SK-MEL-5 (cell line): Measurements from ENCODE around the gene SLC35F4. TPM values are rescaled to one million over a fixed set of nuclear protein-coding genes. Genes with fewer than 3 reads are reported as not detected.
"Not testable (repeated sequence)": the region's sequence is repeated elsewhere in the genome, so short reads cannot be mapped to it uniquely, and the experiment has no call there.

Experiments
- DNase-seq: peaks from one replicate; pipeline ENCODE4 v3.0.0-alpha.2; 2016; ENCODE audit warnings: low read depth, low spot score
- in situ Hi-C: cut with HindIII; loops from 2 replicates; pipeline ENCODE4 v1.10.0; 2016; ENCODE audit warnings: low sequenced_read_pairs, high pct_unique_total_duplicates, low pct_unique_long_range_greater_than_20kb
- total RNA-seq: library from RNA; depleted of rRNA; stranded (reverse); fragments of >200 nt; shearing (Covaris generic); gene quantifications from 2 replicates; pipeline ENCODE4 v1.2.3, GENCODE V29; 2014

The SLC35F4 gene
- total RNA-seq, 1 experiment from 2014 or later = not detected

GRCh38 chr14:57709909-57710308 lies 156.0 kb downstream of the SLC35F4 start:
- in situ Hi-C loops = no loop called here
- DNase-seq = no peak

- in situ Hi-C loops = not testable (repeated sequence)
- peak; percentile 12 for DNase-seq
Measured at GRCh38 chr14:57709086-57709485, 156.8 kb downstream of the SLC35F4 start.

DNA sequence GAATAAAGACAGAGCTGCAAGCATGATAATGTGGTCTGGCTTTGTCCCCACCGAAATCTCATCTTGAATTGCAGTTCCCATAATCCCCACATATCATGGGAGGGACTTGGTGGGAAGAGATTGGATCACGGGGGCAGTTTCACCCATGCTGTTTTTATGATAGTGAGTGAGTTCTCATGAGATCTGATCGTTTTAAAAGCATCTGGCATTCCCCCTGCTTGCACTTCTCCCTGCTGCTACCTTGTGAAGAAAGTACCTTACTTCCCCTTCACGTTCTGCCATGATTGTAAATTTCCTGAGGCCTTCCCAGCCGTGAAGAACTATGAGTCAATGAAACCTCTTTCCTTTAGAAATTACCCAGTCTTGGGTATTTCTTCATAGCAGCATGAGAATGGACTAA lies 158.7 kb downstream of the SLC35F4 start:
- no peak for DNase-seq
- in situ Hi-C loops = no loop called here

DNA sequence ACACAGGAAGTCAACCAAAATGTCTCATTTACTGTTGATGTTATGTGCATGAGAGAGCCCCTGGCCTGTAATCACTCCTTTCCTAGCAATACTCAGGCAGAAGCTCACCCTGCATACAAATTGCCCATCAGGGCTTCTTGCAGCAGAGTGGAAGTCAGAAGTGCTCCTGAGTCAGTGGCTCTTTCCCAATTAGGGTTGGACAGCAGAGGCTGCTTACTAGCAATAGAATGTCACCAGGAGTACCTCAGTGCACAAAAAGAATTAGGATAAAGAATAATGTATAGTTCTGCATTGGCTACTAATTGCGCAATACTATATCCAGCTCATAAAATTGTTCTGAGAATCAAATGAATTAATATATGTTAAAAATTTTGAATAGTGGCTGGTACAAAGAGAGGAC lies 161.1 kb downstream of the SLC35F4 start:
- in situ Hi-C loops = no loop called here
- no peak for DNase-seq

DNA sequence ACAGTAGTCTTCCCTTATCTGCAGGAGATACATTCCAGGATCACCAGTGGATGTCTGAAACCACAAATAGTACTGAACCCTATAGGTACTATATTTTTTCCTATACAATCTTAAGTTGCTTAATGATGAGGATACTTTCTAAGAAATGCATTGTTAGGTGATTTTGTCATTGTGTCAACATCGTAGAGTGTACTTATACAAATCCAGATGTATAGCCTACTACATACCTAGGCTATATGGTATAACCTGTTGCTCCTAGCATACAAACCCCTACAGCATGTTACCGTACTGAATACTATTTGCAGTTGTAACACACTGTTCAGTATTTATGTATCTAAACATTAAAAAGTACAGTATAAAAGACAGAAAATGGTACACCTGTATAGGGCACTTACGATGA lies 165.9 kb downstream of the SLC35F4 start:
- DNase-seq = no peak
- in situ Hi-C loops = no loop called here

DNA sequence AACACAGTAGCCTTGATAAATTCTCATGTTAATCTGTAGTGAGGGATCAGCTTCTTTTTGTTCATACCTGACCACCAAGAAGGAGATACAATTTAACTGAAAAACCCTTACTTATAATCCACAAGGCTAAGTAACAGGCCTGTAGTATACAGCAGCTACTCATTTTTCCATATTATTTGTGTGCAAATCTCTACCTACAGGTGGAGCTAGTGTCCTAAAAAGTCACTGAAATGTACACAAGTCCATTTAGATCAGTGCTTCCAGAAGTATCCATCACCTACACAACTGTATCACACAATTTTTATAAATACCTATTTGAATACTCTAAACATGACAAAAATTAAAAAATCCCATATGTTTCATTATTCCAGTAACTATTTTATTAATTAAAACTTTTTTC lies 173.2 kb downstream of the SLC35F4 start:
- peak; percentile 69 for DNase-seq
- in situ Hi-C loops = no loop called here

GRCh38 chr14:57687416-57687815 lies 178.5 kb downstream of the SLC35F4 start:
- in situ Hi-C loops = no loop called here
- no peak for DNase-seq

DNA sequence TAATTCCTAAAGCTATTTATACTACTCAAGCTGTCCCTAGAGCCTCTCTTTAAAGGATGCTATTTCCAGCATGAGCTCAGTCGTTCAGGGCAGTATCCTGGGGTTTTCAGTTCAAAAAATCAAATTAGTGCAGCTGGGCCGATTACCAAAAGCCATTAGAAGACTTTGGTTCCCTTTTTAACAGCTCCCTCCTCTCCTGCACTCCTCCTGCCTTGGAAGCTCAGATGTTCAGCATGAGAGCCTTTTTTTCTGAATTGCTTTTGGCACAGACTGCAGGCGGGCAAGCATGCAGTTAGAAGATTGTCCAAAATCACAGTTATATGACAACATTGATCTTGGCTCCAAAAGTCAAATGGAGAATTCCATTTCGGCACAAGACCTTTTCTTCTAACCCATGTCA lies 179.6 kb downstream of the SLC35F4 start:
- in situ Hi-C loops = no loop called here
- no peak for DNase-seq

GRCh38 chr14:57671021-57671420 lies 194.9 kb downstream of the SLC35F4 start:
- no peak for DNase-seq
- in situ Hi-C loops = no loop called here

DNA sequence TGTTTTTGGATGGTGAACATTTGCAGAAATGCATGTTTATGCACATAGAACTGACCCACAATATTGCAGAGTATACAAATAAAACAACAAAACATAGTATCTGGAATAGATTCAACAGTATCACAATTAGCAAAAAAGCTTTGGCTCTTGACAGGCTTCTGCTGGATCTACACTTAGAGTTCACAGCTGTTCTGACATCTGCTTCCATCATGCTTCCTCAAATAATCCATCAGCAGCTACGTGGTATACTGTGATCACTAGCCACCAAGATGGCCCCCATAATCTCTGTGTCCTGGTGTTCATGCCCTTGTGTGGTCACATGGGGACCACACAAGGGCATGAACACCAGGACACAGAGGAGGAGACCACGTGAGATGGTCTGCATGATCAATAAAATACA lies 205.7 kb downstream of the SLC35F4 start:
- in situ Hi-C loops = no loop called here
- no peak for DNase-seq

GRCh38 chr14:57659052-57659451 lies 206.8 kb downstream of the SLC35F4 start:
- in situ Hi-C loops = no loop called here

GRCh38 chr14:57657487-57657886 lies 208.4 kb downstream of the SLC35F4 start:
- in situ Hi-C loops = no loop called here
- DNase-seq = no peak

More at GRCh38 chr14:57659052-57659451, 206.8 kb downstream of the SLC35F4 start:
- no peak for DNase-seq

DNA sequence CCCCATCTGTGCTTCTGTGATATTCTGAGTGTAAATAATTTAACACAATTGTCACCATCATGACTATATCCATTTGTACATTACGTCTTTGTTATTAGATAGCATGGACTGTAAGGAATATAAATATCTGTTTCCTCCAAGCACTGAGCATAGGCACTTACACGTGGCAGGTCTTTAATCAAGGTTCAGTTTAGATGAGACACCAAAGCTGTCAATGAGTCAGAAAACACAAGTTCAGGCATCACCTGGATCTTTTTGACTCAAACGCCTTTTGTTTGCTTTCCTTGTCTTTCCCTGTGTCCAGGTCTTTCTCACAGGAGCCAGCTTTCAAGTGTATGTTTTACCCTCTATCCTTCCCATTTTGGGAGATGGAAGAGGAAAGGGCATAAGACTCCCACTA lies 209.0 kb downstream of the SLC35F4 start:
- DNase-seq = no peak

DNA sequence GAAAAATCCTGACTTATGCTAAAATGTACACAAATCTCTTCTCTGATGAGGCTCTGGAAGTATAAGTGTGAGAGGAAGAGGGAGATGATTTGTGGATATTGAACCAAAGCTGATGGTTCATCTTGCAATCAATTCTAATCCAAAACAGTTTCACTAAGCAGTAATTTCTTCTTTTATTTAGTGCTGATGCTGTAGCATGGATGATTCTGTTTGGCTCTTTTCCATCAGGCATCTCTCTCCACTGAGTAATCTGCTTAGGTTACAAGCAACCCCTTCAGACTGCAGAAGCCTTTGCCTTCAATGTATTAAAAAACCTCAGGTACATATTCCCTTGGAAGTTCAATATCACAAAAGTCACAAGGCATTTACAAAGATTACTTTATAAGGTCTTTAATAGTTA lies 213.1 kb downstream of the SLC35F4 start:
- no peak for DNase-seq
- in situ Hi-C loops = no loop called here

More for the DNA sequence above, 209.0 kb downstream of the SLC35F4 start:
- in situ Hi-C loops = no loop called here

GRCh38 chr14:57641776-57642175 lies 224.1 kb downstream of the SLC35F4 start:
- in situ Hi-C loops = no loop called here
- no peak for DNase-seq

DNA sequence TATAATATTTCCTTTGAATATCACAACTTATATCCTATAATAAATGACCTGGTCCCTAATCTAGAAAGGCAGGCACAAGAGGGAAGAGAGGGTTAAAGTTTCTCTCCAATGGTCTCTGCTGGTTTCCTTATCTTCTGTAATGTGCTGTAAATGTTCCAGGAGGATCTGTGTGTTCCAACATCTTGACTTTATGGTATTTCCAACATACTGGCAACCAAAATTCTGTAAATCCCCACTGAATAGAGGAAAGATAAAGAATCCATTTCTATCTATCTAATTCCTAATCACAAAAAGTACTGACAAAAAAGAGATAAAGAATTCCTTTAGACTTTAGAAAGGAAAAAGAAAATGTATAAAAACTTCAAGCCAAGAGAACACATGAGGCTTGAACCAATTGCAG lies 225.9 kb downstream of the SLC35F4 start:
- DNase-seq = no peak
- in situ Hi-C loops = no loop called here

GRCh38 chr14:57637901-57638300 lies 228.0 kb downstream of the SLC35F4 start:
- in situ Hi-C loops = no loop called here
- no peak for DNase-seq

DNA sequence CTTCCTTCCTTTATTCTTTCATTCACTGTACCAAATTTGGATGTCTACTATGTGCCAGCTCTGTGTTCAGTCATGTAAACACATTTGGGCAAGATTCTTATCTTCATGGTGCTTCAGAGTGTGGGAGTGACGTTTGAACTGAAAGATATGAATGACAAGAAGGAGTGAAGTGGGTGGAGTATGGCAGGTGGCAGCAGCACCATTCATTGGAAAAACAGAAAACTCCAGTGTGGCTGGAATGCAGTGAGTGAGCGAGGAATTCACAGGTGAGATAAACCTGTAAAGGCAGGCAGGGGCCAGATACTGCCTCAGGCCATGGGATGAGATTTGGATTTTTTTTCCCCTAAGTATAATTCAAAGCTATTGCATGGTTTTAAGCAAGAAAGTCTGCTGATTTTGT lies 231.6 kb downstream of the SLC35F4 start:
- in situ Hi-C loops = no loop called here
- DNase-seq = no peak

DNA sequence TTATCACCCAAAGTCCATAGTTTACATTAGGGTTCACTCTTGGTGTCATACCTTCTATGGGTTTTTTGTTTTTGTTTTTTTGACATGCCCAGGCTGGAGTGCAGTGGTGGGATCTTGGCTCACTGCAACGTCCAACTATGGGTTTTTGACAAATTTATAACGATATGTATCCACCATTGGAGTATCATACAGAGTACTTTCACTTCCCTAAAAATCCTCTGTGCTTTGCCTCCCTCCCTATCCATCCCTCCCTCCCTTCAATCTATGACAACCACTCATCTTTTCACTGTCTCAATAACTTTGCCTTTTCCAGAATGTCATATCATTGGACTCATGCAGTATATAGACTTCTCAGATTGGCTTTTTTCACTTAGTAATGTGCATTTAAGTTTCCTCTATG lies 233.2 kb downstream of the SLC35F4 start:
- in situ Hi-C loops = no loop called here
- DNase-seq = no peak

DNA sequence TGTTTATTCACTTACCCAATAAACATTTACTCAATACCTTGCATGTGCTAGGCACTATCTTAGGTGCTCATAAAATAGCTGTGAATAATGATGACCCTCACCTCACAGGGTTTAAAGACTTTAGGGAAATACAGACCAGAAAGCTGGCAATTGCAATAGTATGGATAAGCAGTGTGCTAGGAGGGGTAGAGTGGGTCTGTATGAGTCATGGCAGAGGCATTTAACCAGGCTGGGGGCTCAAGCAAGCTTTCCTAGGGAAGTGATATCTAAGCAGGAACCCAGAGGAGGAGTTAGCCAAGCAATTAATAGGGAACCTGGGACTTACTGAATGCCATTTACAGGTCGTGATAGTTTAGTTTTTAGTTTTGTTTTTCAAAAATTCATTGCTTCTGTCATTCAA lies 248.4 kb downstream of the SLC35F4 start:
- no peak for DNase-seq
- in situ Hi-C loops = no loop called here
